HG03280 (cell line): ENCODE data around the gene GDPD4.

Source experiments
- ATAC-seq: cut with Tn5 transposase; IDR thresholded peaks from one replicate; pipeline ENCODE4 v1.9.1; 2021; ENCODE audit warnings: mild to moderate bottlenecking, moderate library complexity; ENCODE audit not compliant: unreplicated experiment

Gene GDPD4

DNA sequence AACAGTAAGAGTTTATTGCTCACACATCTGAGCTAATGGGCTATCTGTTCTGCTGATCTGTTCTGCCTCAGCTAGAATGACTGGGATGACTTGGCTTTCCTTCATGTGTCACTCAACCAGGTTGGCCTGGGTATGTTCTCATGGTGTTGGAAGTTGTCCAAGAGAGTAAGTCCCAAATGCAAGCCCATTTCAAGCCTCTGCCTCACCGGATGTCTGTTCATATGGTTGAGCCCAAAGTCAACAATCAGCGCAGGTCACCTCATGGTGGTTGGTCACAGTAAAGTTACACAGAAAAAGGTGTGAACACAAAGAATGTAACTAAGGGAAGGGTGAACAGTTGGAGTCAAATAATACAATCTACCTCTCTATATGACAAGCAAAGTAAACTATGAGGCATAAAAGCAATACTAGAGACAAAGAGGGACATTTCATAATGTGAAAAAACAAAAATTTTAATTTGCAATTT is 1.9 kb downstream of the GDPD4 start:
- ATAC-seq = no peak

DNA sequence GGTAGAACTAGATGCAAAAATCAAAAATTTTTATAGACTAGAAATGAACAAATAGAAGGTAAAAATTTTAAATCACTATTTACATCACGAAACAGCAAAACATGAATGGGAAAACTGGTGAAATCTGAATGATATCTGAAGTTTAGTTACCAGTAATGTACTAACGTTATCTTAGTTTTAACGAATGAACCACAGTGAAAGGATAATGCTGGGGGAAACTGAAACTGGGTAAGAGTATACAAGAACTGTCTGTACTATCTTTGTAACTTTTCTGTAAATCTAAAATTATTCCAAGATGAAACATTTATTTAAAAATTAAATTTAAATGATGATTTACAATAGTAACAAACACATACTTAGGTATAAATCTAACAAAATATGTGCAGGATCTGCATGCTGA is 7.4 kb downstream of the GDPD4 start:
- ATAC-seq = no peak

- ATAC-seq = no peak
Measured at GRCh38 chr11:77289737-77290136, 11.7 kb downstream of the GDPD4 start.

GRCh38 chr11:77287615-77288273 is 13.7 kb downstream of the GDPD4 start:
- no peak for ATAC-seq

GRCh38 chr11:77287136-77287535 is 14.3 kb downstream of the GDPD4 start:
- no peak for ATAC-seq

DNA sequence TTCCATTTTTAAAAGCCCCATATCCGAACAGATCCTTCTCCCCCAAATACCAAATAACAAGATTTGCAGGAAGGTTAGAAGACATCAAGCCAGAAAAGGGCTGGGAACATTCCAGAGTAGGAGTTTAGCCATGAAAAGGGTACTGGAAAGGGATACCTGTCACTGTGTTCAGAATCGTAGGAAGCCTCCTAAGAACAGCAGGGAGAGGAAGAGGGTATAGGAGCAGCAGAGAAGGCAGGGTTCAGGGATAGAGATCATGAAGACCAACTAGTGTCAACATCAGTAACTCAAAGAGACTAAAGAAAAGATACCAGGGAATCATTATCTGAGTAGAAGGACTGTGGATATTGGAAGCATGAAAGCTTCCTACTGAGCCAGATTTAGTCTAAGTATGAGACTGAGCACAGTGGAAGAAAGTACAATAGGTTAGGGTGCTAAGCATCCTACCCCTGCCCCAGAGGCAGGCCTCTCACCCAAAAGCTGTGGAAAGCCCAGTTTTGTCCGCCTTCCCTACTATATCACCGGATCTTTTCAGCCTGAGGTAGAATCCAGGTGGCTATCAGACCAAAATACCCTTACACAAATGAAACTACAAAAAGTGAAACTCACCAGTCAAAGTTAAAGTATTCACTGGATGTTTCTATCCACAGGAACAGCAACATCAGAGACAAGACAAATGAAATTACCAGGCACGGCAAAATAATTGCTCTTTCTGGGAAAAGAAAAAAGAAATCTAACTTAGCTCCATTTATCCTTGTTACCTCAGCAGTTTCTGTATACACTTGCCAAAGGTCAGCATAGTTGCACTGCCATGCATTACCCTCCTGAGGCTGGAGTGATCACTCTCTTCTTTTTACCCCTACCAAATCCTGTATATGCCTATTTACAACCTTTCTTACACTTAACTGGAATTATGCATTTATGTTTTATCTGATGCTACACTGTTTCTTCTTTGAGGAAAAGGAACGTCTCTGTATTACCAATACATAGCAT is 16.7 kb downstream of the GDPD4 start:
- no peak for ATAC-seq

DNA sequence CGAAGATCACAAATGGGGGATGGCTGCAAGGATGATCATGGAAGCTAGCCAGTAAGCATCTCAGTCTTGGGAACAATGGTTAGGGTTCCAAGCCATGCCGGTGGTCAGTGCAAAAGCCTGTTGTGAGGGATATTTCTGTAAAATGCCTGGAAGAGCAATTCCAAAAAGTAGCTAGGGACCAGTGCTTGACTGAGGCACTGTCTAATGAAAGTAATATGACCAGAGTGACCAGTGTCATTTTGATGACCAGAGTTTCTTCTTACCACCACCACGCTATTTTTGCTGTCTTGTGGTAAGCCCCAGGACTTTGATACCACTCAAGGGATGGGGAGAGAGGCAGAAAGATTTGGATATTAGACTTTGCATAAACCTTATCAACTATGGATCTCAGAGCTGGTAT is 18.4 kb downstream of the GDPD4 start:
- ATAC-seq = no peak

GRCh38 chr11:77278595-77279506 is 22.6 kb downstream of the GDPD4 start:
- ATAC-seq = no peak

- no peak for ATAC-seq
Measured at GRCh38 chr11:77276271-77276670, 25.2 kb downstream of the GDPD4 start.

DNA sequence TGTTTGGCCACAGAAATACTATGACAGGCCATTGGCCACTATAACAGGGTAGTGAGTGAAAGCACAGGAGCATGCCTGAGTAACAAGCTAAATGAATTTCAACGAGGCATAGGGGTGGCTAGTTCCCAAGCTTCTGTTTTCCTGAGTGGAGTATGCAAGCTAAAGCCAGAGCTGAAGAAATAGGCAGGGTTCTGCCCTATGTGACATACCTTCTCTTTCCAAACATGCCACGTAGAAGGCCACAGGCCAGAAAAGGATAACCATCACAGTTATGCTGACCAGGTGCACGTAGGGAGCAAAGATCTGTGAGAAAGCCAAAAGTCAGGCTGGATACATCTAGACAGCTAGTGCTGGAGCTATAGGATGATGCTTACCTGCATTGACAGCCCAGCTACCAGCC is 30.6 kb downstream of the GDPD4 start:
- ATAC-seq = no peak

GRCh38 chr11:77269484-77270123 is 31.9 kb downstream of the GDPD4 start:
- ATAC-seq = no peak

DNA sequence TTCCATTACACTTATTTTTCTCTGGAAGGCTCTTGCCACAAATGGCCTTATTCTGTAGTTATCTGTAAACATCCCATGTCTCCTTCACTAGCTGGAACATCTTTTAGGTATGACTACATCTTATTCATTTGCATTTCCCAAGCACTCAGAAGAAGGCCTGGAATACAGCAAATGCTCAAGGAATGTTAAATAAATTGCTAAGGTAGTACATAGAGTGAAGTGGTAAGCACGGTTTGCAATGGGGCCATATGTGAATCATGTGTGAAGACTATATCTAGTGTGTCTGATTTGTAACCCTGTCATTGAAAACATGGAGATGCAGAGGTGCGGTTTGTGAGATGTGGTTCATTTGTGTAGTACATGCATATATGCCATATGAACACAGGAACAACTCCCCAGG is 33.5 kb downstream of the GDPD4 start:
- ATAC-seq = no peak

DNA sequence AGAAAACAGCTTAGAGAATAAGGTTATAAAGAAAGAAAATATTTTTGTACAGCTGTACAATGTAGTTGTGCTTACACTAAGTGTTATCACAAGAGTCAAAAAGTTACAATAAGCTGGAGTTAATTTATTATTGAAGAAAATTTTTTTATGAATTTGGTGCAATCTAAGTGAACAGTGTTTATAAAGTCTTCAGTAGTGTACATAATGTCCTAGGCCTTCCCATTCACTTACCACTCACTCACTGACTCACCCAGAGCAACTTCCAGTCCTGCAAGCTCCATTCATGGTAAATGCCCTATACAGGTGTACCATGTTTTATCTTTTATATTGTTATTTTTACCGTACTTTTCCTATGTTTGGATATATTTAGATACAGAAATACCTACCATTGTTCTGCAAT is 34.7 kb downstream of the GDPD4 start:
- ATAC-seq = no peak

GRCh38 chr11:77262803-77263202 is 38.7 kb downstream of the GDPD4 start:
- no peak for ATAC-seq

DNA sequence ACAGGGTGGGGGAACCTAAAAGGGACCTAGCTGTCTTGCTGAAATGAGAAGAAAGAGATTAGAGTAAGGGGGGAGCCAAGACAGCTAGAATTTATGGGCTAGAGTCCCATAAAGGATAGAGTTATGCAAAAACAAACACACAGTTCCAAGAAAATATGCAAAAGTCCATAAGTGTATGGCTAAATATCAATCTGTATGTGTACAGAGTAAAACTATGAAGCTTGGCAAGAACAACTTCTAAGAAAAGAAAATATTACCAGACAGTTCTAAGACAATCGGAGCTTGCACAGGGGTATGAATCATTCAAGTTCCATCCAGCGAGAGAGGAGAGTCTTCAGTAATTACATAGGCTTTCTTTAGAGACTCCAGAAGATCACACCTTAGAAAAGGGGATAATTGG is 41.8 kb downstream of the GDPD4 start:
- no peak for ATAC-seq

DNA sequence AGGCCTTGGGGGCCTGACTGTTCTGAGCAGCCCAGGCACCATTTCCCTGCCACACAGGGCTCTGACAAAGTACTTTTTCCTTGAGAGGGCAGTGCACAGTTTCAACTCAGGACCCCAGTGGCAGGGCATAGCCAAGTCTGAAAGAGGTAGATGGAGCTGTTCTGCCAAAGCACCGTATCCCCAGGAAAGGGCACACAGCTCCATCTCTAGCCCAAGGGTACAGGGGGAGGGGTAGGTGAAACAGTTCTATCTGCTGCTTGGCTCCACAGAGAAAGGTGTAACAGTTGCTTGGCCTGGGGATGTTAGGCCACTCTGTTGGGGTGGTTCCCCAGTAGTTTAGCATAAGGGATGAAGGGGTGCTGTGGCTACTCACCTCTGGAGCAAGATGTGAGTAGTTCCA is 47.8 kb downstream of the GDPD4 start:
- no peak for ATAC-seq

DNA sequence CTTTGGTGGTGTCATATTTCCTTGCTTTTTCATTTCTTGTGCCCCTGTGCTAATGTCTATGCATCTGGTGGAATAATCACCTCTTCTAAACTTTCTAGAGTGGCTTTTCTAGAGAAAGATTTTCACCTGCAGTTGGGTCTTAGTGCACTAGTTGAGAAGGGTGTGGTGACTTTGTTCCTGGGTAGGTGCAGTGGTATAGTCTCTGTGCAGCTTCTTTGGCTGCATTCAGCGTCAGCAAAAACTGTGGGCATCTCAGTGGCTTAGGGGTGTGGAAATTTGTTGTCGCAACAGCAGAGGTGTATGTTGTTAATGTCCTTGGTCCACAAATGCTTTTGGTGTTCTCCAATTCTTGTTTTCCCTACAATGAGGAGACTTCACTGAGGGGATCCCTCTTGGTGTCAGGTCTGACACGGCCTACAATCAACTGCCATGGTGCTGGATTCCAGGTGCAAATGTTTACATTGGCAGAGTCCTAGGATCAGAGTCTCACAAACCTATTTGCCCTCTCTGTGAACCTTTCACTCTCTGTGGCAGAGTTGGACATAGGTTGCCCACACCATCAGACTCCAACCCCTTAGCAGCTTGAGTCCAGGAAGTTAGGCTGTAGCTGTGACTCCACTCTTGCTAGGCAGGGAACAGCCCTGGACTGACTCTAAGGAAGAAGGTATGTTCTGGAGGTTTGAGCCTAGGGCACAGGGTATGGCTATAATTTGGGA is 48.8 kb downstream of the GDPD4 start:
- no peak for ATAC-seq

GRCh38 chr11:77250881-77251640 is 50.4 kb downstream of the GDPD4 start:
- ATAC-seq = no peak

GRCh38 chr11:77249427-77249826 is 52.1 kb downstream of the GDPD4 start:
- no peak for ATAC-seq
